IMR-90 (cell line): ENCODE measurements around the gene COL18A1.

ENCODE experiments used
- BHLHE40 ChIP-seq: fragments of 150-350 bp; IDR thresholded peaks from 2 replicates; pipeline ENCODE4 v1.6.1; 2016; ENCODE audit warnings: mild to moderate bottlenecking, low read depth, low read length
- CHD1 ChIP-seq: IDR thresholded peaks from 2 replicates; pipeline ENCODE4 v1.6.1; 2012; ENCODE audit warnings: low read depth, low read length, improper control_type of control experiment
- MAZ ChIP-seq: IDR thresholded peaks from 2 replicates; pipeline ENCODE4 v1.6.1; 2012; ENCODE audit warnings: low read depth, mild to moderate bottlenecking, low read length, improper control_type of control experiment, moderate library complexity, borderline replicate concordance
- NFE2L2 ChIP-seq: fragments of 150-350 bp; IDR thresholded peaks from 2 replicates; pipeline ENCODE4 v1.6.1; 2016; ENCODE audit warnings: low read depth, mild to moderate bottlenecking, low read length
- POLR2A ChIP-seq: IDR thresholded peaks from 2 replicates; pipeline ENCODE4 v1.6.1; 2012; ENCODE audit warnings: mild to moderate bottlenecking, low read depth, low read length
- RAD21 ChIP-seq: IDR thresholded peaks from 2 replicates; pipeline ENCODE4 v1.6.1; 2012; ENCODE audit warnings: low read length, improper control_type of control experiment
- SMC3 ChIP-seq: fragments of 150-350 bp; IDR thresholded peaks from 2 replicates; pipeline ENCODE4 v1.6.1; 2016; ENCODE audit warnings: low read depth, mild to moderate bottlenecking, antibody characterized with exemption, low read length, moderate library complexity
- TF ChIP-seq, protein P1 (sequence below): conservative IDR thresholded peaks from 2 replicates; pipeline ENCODE4 v1.5.1; 2012; ENCODE audit warnings: mild to moderate bottlenecking, low read depth, low read length, improper control_type of control experiment

DNA sequence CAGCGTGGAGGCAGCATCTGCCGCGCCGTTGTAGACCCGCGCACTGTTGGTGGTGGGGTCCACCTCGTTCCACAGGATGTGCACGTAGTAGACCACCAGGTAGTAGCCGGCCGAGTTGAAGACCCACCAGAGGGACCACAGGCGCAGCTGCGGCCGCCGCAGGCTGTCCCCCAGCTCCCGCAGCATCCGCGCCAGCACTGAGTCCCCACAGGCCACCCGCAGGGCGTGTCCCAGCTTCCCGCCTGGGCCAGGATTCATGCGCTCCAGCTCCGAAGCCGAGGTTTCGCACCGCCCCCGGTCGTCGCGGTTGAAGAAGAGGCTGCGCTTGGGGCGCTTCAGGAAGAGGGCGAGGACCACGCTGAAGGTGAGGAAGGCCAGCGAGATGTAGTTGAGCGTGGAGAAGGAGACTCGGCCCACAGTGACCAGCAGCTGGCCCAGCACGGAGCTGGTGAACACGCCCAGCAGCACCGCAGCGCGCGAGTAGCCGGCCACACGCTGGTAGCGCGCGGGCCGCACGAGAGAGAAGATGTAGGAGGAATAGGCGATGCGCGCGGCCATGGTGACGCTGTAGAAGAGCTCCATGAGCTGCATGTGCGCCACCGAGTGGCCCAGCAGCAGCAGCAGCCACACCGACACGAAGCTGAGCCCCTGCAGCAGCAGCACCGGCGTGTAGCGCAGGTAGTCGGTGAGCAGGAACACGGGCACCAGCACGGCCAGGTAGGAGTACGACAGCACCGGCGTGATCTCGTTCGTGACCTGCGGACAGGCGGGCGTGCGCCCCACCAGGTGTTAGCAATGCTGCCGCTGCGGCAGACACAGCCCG, 126.6 kb downstream of the COL18A1 start:
- TF ChIP-seq, protein P1, sequence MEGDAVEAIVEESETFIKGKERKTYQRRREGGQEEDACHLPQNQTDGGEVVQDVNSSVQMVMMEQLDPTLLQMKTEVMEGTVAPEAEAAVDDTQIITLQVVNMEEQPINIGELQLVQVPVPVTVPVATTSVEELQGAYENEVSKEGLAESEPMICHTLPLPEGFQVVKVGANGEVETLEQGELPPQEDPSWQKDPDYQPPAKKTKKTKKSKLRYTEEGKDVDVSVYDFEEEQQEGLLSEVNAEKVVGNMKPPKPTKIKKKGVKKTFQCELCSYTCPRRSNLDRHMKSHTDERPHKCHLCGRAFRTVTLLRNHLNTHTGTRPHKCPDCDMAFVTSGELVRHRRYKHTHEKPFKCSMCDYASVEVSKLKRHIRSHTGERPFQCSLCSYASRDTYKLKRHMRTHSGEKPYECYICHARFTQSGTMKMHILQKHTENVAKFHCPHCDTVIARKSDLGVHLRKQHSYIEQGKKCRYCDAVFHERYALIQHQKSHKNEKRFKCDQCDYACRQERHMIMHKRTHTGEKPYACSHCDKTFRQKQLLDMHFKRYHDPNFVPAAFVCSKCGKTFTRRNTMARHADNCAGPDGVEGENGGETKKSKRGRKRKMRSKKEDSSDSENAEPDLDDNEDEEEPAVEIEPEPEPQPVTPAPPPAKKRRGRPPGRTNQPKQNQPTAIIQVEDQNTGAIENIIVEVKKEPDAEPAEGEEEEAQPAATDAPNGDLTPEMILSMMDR = no peak
- no peak for TF ChIP-seq SMC3
- no peak for TF ChIP-seq RAD21
- TF ChIP-seq BHLHE40 = no peak
- no peak for TF ChIP-seq CHD1
- no peak for TF ChIP-seq MAZ
- no peak for TF ChIP-seq POLR2A
- no peak for TF ChIP-seq NFE2L2
